GM19397 (cell line): Measurements from ENCODE around the gene ARL3.
"Not testable (repeated sequence)": the region's sequence is repeated elsewhere in the genome, so short reads cannot be mapped to it uniquely, and the experiment has no call there.

Source experiments
- ATAC-seq: cut with Tn5 transposase; IDR thresholded peaks from one replicate; pipeline ENCODE4 v1.9.1; 2021; ENCODE audit warnings: mild to moderate bottlenecking, moderate library complexity; ENCODE audit not compliant: unreplicated experiment

The ARL3 gene

DNA sequence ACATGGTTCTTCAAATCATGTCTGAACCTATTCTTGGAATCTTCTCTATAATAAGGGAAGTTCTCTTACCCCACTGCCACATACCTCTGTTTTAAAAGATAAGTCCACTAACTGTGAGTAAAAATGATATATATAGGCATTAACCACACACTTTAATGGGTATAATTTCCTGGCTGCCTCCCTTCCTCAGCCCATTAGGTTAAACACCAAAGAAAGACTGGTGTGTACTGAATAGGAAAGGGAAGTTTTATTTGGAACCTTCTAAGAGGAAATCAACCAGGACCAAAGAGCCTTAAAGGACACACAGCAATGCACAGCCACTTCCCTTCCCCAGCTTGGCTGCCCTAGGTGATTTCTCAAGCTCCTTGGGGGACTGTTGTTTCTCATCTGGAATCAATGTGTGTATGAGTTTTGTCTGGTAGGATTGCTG lies 24.5 kb upstream of the ARL3 start:
- ATAC-seq: no peak

DNA sequence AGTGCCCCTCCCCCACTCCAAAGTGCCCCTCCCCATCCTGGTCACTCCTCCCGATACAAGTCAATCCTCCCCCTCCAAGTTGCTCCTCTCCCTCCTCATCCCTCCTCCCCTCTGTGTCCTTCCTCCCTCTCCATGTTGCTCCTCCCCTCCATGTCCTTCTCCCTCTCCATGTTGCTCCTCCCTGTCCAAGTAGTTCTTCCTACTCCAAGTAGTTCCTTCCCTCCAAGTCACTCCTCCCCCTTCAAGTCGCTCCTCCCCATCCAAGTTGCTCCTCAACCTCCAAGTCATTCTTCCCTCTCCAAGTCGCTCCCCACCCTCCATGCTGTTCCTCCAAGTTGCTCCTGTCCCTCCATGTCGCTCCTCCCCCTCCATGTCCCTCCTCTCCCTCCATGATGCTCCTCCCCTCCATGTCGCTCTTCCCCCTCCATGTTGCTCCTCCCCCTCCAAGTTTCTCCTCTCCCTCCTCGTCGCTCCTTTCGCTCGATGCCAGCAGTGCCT lies 20.9 kb upstream of the ARL3 start:
- no peak for ATAC-seq

DNA sequence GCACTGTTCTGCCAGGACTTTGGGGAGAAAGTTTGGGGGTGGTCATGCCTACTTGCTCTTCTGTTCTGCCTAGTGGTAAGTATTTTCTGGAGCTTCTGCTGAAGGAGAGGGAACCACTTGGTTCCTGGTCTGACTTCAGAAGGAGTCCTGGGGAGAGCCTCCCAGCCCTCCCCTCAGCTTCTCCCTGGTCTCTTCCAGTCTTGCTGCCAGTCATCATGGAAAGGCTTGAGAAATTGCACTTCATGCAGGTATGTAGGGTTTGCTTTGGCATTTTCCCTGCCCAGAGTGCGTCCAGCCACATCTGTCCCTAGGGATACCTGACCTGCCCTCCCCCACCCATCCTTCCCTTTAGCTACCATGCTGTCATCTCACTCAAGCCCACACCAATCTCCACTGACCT lies 18.5 kb upstream of the ARL3 start:
- ATAC-seq: no peak

DNA sequence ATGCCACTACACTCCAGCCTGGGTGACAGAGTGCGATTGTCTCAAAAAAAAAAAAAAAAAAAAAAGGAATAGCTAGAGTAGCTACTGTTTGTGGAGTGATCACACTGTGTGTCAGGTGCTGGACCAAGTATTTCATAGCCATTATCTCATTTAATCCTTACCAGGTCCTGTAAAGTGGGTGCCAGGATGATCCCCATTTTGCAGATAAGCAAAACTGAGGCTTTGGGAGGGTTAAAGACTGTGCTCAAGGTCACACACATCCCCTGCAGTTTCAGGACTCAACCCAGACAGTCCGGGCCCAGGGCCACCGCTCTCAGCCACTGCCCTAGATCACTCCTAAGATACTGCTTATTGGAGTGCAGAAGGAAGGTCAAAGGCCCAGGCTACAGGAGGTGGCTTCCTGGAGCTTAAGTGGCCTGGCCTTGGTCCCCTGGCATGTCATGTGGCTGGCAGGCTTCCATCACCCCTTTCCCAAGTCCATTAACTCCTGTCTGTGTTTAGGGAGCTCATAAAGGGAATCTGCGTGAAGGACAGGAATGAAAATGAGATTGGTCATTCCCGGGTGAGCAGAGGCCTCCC lies 17.1 kb upstream of the ARL3 start:
- ATAC-seq: no peak

DNA sequence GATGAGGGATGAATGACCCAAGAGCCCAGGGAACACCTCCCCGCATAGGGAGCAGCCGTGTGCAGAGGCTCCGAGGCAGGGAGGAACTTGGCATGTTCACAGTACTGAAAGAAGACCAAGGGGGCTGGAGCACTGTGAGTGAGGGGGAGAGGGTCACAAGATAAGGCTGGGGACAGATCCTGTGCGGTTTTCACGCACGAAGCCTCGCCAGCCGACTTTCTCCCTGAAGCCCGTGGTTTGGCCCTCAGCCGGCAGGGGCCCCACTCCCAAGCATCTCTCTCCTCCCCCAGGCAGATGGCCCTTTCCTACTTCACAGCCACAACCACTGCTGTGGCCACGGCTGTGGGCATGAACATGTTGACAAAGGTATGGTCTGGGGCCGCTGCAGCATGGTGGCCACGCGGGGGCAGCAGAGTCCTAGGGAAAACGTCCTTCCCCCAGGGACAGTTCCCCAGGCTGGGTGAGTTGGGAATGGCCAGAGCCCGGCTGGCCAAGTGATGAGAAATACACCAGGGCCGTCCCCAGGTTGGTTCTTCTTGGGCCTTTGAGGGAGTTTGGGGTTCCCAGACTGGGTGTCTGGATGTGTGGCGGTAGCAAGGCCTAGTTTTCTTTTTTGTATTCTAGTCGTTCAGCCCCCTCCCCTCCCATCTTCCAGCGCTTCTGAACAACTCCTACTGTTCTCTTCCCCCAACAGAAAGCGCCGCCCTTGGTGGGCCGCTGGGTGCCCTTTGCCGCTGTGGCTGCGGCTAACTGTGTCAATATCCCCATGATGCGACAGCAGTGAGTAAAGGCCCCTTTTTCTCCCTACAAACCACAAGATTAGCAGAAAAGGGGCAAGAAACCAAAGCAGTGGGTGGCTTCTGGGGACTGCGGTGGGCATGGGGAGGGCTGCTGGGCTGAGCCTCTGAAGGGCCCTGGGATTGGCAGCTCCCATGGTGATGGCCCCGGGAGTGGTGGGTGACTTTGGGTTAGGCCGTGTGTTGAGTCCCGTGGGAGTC lies 15.1 kb upstream of the ARL3 start:
- no peak for ATAC-seq

DNA sequence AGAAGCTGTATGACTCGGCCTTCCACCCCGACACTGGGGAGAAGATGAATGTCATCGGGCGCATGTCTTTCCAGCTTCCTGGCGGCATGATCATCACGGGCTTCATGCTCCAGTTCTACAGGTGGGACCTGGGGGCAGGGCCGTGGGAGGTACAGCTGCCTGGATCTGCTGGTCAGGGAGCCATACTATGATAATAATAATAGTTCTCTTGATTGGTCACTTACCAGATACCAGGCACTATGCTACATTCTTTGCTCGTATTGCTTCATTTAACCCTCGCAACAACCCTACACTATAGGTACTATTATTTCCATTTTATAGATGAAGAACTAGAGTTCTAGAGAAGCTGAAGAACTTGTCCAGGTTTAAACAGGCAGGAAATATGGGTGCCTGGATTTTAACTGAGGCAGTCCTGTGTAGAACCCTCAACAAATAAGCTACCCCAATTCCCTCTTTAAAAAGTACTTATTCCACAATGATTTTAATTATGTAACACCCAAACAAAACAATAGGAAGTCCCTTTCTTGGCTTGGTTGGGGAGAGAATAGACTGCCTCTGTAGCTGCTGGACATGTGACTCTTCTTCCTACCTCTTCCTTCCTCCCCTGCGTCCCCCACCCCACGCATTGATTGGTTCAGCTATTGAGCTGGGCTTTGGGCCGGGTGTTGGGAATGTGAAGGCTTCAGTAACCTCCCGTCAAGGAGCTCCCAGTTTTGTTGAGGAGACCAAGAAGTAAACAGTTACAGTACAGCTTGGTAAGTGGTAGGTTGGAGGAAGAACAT lies 13.0 kb upstream of the ARL3 start:
- no peak for ATAC-seq

DNA sequence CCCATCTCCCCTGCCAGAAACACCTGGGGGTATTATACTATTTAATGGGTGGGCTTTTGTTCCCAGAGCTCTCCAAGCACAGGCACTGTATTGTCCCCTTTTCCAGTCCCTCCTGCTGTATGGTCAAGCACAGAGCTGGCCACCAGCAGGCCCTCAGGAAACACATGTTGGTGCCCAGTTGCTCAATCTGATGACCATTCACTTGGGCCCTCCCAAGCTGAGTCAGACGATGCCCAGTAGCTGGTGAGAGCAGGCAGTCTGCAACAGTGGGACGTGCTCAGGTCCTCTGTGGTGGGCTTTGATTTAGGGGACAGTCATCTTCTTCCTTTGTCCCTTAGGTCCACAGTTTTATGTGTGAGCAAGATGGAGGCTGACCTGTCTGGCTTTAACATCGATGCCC lies 12.1 kb upstream of the ARL3 start:
- no peak for ATAC-seq

DNA sequence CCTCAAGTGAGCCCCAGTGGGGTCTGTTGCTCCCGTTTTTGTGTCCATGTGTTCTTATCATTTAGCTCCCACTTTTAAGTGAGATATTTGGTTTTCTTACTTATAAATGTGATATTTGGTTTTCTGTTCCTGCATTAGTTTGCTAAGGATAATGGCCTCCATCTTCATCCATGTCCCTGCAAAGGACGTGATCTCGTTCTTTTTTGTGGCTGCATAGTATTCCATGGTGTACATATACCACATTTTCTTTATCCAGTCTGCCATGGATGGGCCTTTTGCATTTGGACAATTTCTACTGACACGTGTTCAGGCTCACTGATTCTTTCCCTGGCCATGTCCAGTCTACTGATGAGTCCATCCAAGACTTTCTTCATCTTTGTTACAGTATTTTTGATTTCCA lies 9.8 kb upstream of the ARL3 start:
- ATAC-seq: no peak

DNA sequence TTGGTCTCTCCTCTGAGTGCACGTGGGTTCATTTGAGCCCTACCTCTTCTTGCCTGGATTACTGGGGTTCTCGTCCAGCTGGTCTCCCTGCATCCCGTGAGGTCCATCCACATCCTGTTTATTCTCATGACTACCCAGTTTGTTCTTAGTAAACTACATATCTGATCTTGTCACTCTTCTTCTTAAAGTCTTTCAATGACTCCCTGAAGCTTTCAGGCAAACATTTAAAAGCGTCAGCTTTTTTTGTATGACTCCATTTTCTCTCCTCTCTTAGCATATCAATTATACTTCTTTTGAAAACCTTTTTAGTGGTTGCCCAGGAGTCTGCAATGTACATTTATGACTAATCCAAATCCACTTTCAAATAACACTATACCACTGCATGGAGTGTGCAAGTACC lies 7.8 kb upstream of the ARL3 start:
- ATAC-seq: no peak

DNA sequence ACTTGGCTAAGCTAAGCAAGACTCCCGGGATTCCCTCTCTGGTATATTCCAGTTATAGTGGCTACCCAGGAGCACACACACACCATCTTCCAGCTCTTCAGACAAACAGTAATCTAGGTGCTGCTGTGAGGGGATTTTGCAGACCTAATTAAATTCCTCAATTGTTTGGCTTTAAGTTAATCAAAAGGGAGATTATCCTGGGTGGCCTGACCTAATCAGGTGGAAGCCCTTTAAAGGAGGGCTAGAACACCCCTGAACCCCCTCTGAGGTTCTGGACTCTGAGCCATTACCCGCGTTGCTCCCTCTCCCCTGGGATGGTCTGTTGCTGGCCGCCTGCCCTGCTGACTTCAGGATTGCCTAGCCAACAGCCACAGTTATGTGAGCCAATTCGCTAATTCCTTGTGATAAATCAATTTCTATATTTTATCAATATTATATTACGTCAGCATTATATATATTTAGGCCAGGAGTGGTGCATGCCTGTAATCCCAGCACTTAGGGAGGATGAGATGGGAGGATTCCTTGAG lies 6.6 kb upstream of the ARL3 start:
- no peak for ATAC-seq

DNA sequence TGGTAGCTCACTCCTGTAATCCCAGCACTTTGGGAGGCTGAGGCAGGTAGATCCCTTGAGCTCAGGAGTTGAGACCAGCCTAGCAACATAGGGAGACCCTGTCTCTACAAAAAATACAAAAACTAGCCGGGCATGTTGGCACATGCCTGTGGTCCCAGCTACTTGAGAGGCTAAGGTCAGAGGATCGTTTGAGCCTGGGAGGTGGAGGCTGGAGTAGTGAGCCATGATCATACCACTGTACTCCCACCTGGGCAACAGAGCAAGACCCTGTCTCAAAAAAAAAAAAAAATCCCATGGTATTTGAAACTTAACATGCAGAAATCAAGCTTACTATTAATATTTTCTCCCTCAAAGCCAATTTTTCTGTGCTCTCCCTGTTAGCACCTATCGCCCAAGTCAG lies 6.1 kb upstream of the ARL3 start:
- no peak for ATAC-seq

DNA sequence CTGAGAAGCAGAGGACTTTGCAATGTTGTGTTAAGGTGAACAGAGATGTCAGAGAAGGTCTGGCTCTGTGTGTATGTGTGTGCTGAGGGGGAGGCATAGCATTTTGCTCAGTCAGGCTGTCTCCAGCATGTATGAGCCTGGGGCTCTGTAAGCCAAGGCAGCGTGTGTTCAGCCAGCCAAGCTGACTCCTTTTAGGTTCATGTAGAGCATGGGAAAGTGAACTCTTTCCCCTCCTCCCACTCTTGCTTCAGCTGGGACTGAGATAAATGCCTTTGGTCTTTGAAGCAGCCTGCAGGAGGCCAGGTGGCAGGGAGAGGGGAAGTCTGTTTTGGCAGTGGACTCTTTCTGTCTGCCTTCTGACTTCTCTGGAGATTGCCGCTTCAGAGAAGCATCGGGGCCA lies 4.0 kb upstream of the ARL3 start:
- ATAC-seq: no peak

DNA sequence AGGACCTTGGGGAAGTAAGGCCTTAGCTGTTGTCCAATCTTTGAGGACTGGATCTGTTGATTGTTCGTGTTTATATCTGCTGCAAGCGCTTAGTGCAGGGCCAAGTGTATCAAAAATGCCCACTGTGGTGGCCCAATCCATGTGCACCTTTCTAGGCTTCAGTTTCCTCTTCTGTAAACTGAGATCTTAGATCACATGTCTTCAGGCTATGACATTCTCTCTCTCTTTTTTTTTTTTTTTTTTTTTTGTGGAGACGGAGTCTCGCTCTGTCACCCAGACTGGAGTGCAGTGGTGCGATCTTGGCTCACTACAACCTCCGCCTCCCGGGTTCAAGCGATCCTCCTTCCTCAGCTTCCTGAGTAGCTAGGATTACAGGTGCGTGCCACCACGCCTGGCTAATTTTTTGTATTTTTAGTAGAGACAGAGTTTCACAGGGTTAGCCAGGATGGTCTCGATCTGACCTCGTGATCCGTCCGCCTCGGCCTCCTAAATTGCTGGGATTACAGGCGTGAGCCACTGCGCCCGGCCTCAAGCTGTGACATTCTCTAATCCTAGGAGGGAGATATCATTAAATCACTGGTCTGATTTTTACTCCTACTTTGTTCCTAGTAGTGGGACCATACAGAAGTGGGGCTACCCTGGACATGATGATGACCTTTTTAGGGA lies 2.8 kb upstream of the ARL3 start:
- not testable (repeated sequence) for ATAC-seq

DNA sequence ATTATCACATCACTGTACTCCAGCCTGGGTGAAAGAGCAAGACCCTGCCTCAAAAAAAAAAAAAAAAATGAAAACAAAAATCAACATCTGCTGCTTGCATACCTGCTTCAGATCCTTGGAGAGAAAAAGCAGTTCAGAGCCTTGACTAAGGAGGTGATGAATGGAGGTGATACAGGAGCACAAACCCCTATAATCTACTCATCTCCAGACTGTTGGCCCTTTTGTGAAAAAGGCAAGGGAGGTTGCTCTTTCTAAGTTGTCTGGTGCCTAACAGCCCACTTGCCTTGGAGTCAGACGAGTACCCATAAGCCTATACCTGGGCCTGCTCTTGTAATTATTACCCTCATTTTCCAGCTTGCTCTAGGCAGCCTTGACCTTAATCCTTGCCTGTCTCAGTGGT lies 1.7 kb upstream of the ARL3 start:
- no peak for ATAC-seq

DNA sequence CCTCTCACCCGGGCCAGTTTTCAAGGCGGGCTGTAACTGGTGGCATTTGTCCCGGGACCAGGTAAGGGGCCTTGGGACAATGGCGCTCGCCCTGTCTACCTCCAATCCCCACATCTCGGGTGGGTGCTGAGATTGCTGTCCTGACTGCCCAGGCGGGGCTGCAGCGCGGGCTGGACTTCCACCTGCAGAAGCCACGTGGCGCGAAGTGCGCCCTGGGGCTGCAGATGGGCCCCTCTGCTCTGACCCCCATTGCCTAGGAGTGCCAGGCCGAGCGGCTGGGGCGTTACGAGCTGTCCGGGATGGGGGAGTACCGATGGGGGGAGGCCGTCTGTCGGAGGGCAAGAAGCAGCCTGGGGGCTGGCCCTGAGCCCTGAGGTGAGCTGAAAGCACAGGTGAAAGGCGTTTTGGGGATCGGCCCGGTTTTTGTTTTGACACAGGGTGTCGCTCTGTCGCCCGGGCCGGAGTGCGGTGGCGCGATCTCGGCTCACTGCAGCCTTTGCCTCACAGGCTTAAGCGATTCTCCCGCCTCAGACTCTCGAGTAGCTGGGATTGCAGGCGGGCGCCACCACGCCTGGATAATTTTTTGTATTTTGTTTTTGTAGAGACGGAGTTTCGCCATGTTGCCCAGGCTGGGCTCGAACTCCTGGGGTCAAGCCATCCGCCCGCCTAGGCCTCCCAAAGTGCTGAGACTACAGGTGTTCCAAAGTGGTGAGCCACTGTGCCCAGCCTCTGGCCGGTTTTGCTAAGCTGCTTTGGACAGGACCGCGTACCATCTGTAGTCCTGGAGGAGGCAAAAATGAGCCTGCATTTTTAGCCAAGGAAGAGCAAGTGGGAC lies 641 bp upstream of the ARL3 start, which contains the start of gene SFXN2:
Gene SFXN2 (plus strand): TSS at position 16 of the 835 bp plus-strand sequence. CDS start 12,001 bp downstream, outside the sequence.
- peak; percentile 12 for ATAC-seq

DNA sequence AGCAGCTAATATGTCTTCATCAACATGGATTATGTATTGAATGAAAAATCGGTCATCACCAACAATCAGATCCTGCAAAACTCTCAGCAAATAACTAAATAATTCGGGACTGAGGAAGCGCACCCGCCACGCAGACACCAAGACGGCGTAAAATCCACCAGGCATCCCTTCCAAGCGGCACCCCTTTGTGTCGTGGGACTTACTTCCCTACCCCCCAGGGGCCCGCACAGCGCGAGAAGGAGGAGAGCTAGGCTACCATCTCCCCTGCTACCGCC lies 721 bp downstream of the ARL3 start:
- no peak for ATAC-seq

DNA sequence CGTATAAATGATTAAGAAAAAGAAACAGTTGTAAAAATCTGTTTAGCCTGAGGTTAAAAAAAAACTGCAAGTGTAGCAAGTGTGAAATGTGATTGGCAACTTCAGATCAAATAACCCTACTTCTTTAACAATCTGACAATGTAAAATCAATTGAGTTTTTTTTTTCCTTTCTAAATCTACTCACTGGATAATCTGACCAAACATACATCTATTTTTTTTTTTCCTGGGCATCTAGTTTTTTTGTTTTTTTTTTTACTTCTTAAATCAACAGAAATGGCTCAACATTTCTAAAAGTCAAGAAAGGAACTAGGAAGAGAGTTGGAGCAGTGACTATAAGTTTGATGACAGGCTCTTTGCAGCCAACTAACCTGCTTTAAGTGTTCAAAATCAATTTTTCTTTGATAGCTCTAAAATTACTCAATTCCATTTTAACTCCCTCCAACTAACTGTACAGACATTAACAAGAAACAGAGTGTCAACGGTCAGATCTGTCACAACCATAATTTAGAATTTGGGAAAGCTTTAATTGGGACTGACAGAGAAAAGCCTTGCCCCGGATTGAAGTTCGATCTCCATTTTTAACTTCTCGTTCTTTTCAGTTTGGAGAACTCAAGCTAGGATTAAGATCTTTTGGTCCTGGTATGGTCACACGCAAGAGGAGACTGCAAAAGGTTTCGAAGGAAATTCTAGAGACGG lies 1.2 kb downstream of the ARL3 start:
- no peak for ATAC-seq

DNA sequence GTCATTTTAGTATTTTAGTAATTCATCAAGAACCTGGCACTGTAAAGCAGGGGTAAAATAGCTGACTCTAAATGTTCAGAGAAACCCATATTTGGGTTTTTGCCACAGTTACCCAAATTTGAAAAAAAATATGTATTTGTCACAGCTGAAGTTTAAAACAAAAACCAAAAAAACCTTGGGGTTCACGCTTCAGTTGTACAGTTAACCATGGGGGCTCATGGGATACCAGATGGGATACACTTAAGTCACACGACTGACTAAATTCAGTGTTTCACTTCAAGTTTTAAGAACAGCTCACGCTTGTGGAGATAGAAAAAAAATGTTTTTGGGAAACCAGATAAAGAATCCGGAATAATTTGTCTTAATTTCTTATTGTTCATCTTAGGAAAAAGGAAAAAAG lies 2.1 kb downstream of the ARL3 start:
- ATAC-seq: no peak

DNA sequence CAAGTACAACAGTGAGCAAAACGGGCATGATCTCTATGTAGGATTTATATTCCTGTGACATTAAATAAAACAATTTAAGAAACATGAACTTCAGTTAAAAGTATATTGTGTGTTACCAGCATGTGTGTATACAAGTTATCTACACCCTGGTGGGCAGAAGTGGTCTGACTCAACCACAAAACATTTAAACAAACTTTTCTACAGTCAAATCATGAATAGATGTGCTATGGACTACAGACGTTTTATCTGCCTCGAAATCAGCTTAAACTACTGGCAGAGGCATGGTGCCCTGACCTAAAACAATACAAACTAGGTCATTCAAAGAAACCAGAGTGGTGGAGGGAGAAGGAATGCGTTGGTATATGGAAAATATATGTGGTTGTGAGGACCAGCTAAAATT lies 3.6 kb downstream of the ARL3 start:
- no peak for ATAC-seq
